K562 (cell line): ENCODE results near the gene PIEZO2. TPM values are rescaled to one million over a fixed set of nuclear protein-coding genes. Genes with fewer than 3 reads are reported as not detected.
A peak's percentile ranks its signal among the peaks of the same experiment; 100 is the strongest.

Experiments
- ATAC-seq: fragments of 200-7000 bp; cut with Tn5 transposase; 3 replicates; pipeline ENCODE4 v1.9.1; 2020; ENCODE audit warnings: moderate library complexity
- BruUV-seq: library from RNA; stranded (reverse); fragments of 400-500 nt; replicated peaks from 2 replicates; lab custom pipeline; 2021; lab: Mats Ljungman, UMichigan
- CTCF ChIA-PET: fragments of 300-600 bp; formaldehyde crosslinking; extraction: SDS; loops from one replicate; lab custom pipeline; 2021; ENCODE audit warnings: low intra/inter-chr PET ratio; lab: Yijun Ruan, JAX
- POLR2A ChIA-PET: fragments of 300-600, 350-650 bp; sonication (Branson Sonifier 250); formaldehyde crosslinking; extraction: SDS; loops from one replicate; lab custom pipeline; 2021; ENCODE audit warnings: antibody characterized with exemption, inconsistent platforms; lab: Yijun Ruan, JAX
- DNase-seq, 4 experiments: peaks; one replicate each; pipeline versions ENCODE4 v3.0.0 to v3.0.0-alpha.2; 2011 to 2018; ENCODE audit warnings: low spot score in 3 of 4, mixed read lengths in 3 of 4; ENCODE audit errors: extremely low read depth in 1 of 4
- FAIRE-seq: peaks from 2 replicates; lab custom pipeline; 2011; peaks lifted over from hg19 to GRCh38; lab: Jason Lieb, UNC
- H2AFZ ChIP-seq: 2 replicates; pipeline ENCODE4 v1.6.0; 2011; ENCODE audit warnings: low read depth, low read length, control low read depth, inconsistent platforms
- H3K27ac ChIP-seq: fragments of 200-600 bp; 3 replicates; pipeline ENCODE4 v1.8.0; 2011; ENCODE audit warnings: low read depth, mild to moderate bottlenecking, control low read depth, inconsistent platforms, low read length, moderate library complexity, mixed read lengths; ENCODE audit errors: extremely low read depth
- H3K27me3 ChIP-seq, 2 experiments: fragments of 300-600 bp in 1 of 2; 2 replicates in 1 of 2; 3 replicates in 1 of 2; pipeline versions ENCODE4 v1.6.0 to v1.8.0; 2011; ENCODE audit warnings: inconsistent platforms in 2 of 2, low read length in 2 of 2, mild to moderate bottlenecking in 1 of 2, mixed read lengths in 1 of 2, moderate library complexity in 1 of 2; ENCODE audit not compliant: control insufficient read depth in 2 of 2, insufficient read depth in 2 of 2
- H3K36me3 ChIP-seq: fragments of 300-600 bp; 3 replicates; pipeline ENCODE4 v1.8.0; 2011; ENCODE audit warnings: mild to moderate bottlenecking, low read length, inconsistent platforms; ENCODE audit not compliant: control insufficient read depth, insufficient read depth
- H3K4me1 ChIP-seq, 2 experiments: fragments of 200-600 bp in 1 of 2; replicated peaks in 1 of 2; 2 replicates in 1 of 2; 3 replicates in 1 of 2; pipeline versions ENCODE4 v1.5.1 to v1.8.0; 2011; ENCODE audit warnings: inconsistent platforms in 2 of 2, low read length in 2 of 2, mild to moderate bottlenecking in 1 of 2, mixed read lengths in 1 of 2, moderate library complexity in 1 of 2; ENCODE audit not compliant: control insufficient read depth in 2 of 2, insufficient read depth in 2 of 2
- H3K4me2 ChIP-seq: 2 replicates; pipeline ENCODE4 v1.6.1; 2011; ENCODE audit warnings: low read length, control low read depth, inconsistent platforms, mixed read lengths; ENCODE audit not compliant: insufficient read depth
- H3K4me3 ChIP-seq: fragments of 200-600 bp; sonication (generic), shearing (Covaris generic); 2 replicates; pipeline ENCODE4 v1.5.1; 2016; ENCODE audit warnings: control low read depth, inconsistent platforms
- H3K79me2 ChIP-seq: fragments of 200-600 bp; 3 replicates; pipeline ENCODE4 v1.8.0; 2011; ENCODE audit warnings: low read length, inconsistent platforms; ENCODE audit not compliant: control insufficient read depth, insufficient read depth
- H3K9ac ChIP-seq, 2 experiments: 2 replicates each; pipeline versions ENCODE4 v1.6.0 to v1.6.1; 2011; ENCODE audit warnings: low read depth in 2 of 2, low read length in 2 of 2, control low read depth in 1 of 2, inconsistent platforms in 1 of 2, mild to moderate bottlenecking in 1 of 2, mixed read lengths in 1 of 2; ENCODE audit not compliant: insufficient read depth in 1 of 2
- H3K9me1 ChIP-seq: one replicate; pipeline ENCODE4 v1.6.0; 2011; ENCODE audit warnings: inconsistent platforms, mild to moderate bottlenecking, low read length, moderate library complexity; ENCODE audit not compliant: control insufficient read depth, insufficient read depth
- H3K9me3 ChIP-seq: replicated peaks from 2 replicates; pipeline ENCODE4 v1.5.1; 2011; ENCODE audit warnings: low read depth, low read length, inconsistent platforms; ENCODE audit not compliant: control insufficient read depth, insufficient read depth
- H4K20me1 ChIP-seq: replicated peaks from 2 replicates; pipeline ENCODE4 v1.6.1; 2011; ENCODE audit warnings: low read length, inconsistent platforms, mixed read lengths; ENCODE audit not compliant: control insufficient read depth, insufficient read depth
- CTCFL ChIP-seq: IDR thresholded peaks from 2 replicates; pipeline ENCODE4 v1.6.1; 2011; ENCODE audit warnings: borderline replicate concordance, low read depth, mild to moderate bottlenecking, moderate library complexity, low read length; ENCODE audit not compliant: insufficient read depth, poor library complexity, severe bottlenecking
- SIX5 ChIP-seq, 2 experiments: IDR thresholded peaks; 2 replicates each; pipeline ENCODE4 v1.6.1; 2011; ENCODE audit warnings: low read length in 2 of 2, borderline replicate concordance in 1 of 2, low read depth in 1 of 2, mild to moderate bottlenecking in 1 of 2, moderate library complexity in 1 of 2; ENCODE audit not compliant: insufficient read depth in 1 of 2
- TRIM28 ChIP-seq: fragments of 450-650 bp; IDR thresholded peaks from 2 replicates; pipeline ENCODE4 v1.6.1; 2017
- in situ Hi-C: fragments of 300-500 bp; cut with MboI; formaldehyde crosslinking; loops from 4 replicates; pipeline ENCODE4 v1.15.0; 2018; ENCODE audit warnings: inconsistent platforms, mixed read lengths
- intact Hi-C: fragments of 100-400 bp; cut with micrococcal nuclease; formaldehyde crosslinking; loops from 2 replicates; pipeline ENCODE4 v1.14.2; 2022
- polyA plus RNA-seq, 8 experiments: library from polyadenylated mRNA; depleted of rRNA in 4 of 8; stranded (reverse) in 5 of 8; unstranded in 3 of 8; fragments of >200 nt; fragmentation: Nextera tagmentation in 2 of 8; fragmentation: Illumina TruSeq in 1 of 8; extraction: Ambion mirVana in 2 of 8; extraction: Trizol in 1 of 8; gene quantifications; 2 replicates each; pipeline versions ENCODE4 v1.2.1 to v1.2.3, GENCODE V29; 2011 to 2014; ENCODE audit warnings: inconsistent platforms in 1 of 8, missing spikeins in 1 of 8
- total RNA-seq, 7 experiments: library from RNA; depleted of rRNA in 6 of 7; stranded (reverse); fragments of >200 nt in 6 of 7; fragmentation: Illumina TruSeq in 2 of 7; extraction: Trizol in 2 of 7; gene quantifications; 2 replicates each; pipeline versions ENCODE4 v1.2.1 to v1.2.3, GENCODE V29; 2011 to 2021; ENCODE audit warnings: low replicate concordance in 1 of 7

The PIEZO2 gene
- total and polyA plus RNA-seq, 9 of the 15 experiments (the other 6 are each of a cell fraction or from before 2014, with no cell fraction given) = 0.54 to 4.1 (median 2.0) TPM

- TF ChIP-seq CTCFL = no peak
Observed at GRCh38 chr18:10948421-10948820, 200.9 kb downstream of the PIEZO2 start (continued).

GRCh38 chr18:10946058-10946457 is 203.3 kb downstream of the PIEZO2 start:
- CTCF ChIA-PET = no interaction called here
- in situ Hi-C loops = no loop called here
- DNase-seq = no peak
- Histone ChIP-seq H3K4me2 (no peak overlapping the region), H3K9ac (no peak overlapping the region), H4K20me1 (no peaks in the 10 kb centered on the region), H3K27me3 (no peaks in the 10 kb centered on the region), H3K4me1 (no peaks in the 10 kb centered on the region), H2AFZ (no peak overlapping the region), H3K36me3 (no peaks in the 10 kb centered on the region), H3K27ac (no peak overlapping the region), H3K9me1 (no peaks in the 10 kb centered on the region), H3K9me3 (no peaks in the 10 kb centered on the region; the same call in 1 of the 2 replicates), H3K79me2 (no peaks in the 10 kb centered on the region), H3K4me3 (no peak overlapping the region)
- FAIRE-seq = no peak
- intact Hi-C loops = no loop called here
- ATAC-seq = no peak
- TF ChIP-seq TRIM28 (peak; percentile 83), SIX5 (IDR thresholded peaks at IDR 0.05; ENCODE audit: borderline replicate concordance in 1 of 2, insufficient read depth in 1 of 2, low read depth in 1 of 2, low read length in 2 of 2) (no peak)
- POLR2A ChIA-PET = no interaction called here
- no TSS peak for BruUV-seq
